Activated B cell treated with CpG ODN at 0.5 μM for 24 hours (primary cell): Measurements from ENCODE around the gene SERPINB2. TPM values are rescaled to one million over a fixed set of nuclear protein-coding genes. Genes with fewer than 3 reads are reported as not detected.
"Not testable (repeated sequence)": the region's sequence is repeated elsewhere in the genome, so short reads cannot be mapped to it uniquely, and the experiment has no call there.

Experiments used
- ATAC-seq: fragments of 200-7000 bp; cut with Tn5 transposase; one replicate; pipeline ENCODE4 v1.10.0; 2021; ENCODE audit warnings: low read depth, mild to moderate bottlenecking, moderate library complexity
- CTCF ChIA-PET: fragments of 350-600 bp; sonication (Branson Sonifier 250); formaldehyde crosslinking; loops from one replicate; lab custom pipeline; 2021; ENCODE audit warnings: antibody characterized with exemption; lab: Charles Lee
- POLR2A ChIA-PET: fragments of 350-600 bp; sonication (Branson Sonifier 250); formaldehyde crosslinking; loops from one replicate; lab custom pipeline; 2021; ENCODE audit warnings: antibody characterized with exemption; lab: Charles Lee
- DNase-seq: peaks from one replicate; pipeline ENCODE4 v3.0.0; 2022
- H3K27ac Mint-ChIP-seq: one replicate; pipeline ENCODE4 v1.8.0; 2020; ENCODE audit warnings: mixed read lengths
- H3K27me3 Mint-ChIP-seq: one replicate; pipeline ENCODE4 v1.8.0; 2021; ENCODE audit warnings: mixed read lengths
- H3K36me3 Mint-ChIP-seq: one replicate; pipeline ENCODE4 v1.8.0; 2021; ENCODE audit warnings: low read depth, mixed read lengths
- H3K4me1 Mint-ChIP-seq: one replicate; pipeline ENCODE4 v1.8.0; 2021; ENCODE audit warnings: mixed read lengths
- H3K4me3 Mint-ChIP-seq: one replicate; pipeline ENCODE4 v1.8.0; 2020; ENCODE audit warnings: mild to moderate bottlenecking, mixed read lengths
- H3K9me3 Mint-ChIP-seq: one replicate; pipeline ENCODE4 v1.8.0; 2020; ENCODE audit warnings: mixed read lengths
- CTCF ChIP-seq: fragments of 200-600 bp; IDR thresholded peaks from one replicate; pipeline ENCODE4 v1.8.0; 2022; ENCODE audit warnings: antibody characterized with exemption, mild to moderate bottlenecking
- intact Hi-C: fragments of 100-400 bp; cut with micrococcal nuclease; formaldehyde crosslinking; loops from one replicate; pipeline ENCODE4 v1.15.1; 2024
- total RNA-seq: library from RNA; stranded (reverse); gene quantifications from 2 replicates; pipeline ENCODE4 v1.2.3, GENCODE V29; 2022

SERPINB2 gene
- total RNA-seq, 1 donor from 2014 or later = 0.33 TPM

GRCh38 chr18:63940008-63940407 lies 52.5 kb downstream of the SERPINB2 start:
- no peaks in the 10 kb centered on the region for H3K36me3 Mint-ChIP-seq
- peaks cover 28% of the 10 kb centered on the region for H3K27me3 Mint-ChIP-seq

GRCh38 chr18:63940543-63941050 lies 53.1 kb downstream of the SERPINB2 start:
- CTCF ChIA-PET = interaction anchor here (1.2 kb wide), 1 partner anchor 10 kb away, joined by 3 read pairs; no protein-coding TSS in a partner anchor
- H3K9me3 Mint-ChIP-seq, H3K27ac Mint-ChIP-seq, H3K36me3 Mint-ChIP-seq, H3K4me1 Mint-ChIP-seq, POLR2A ChIA-PET, ATAC-seq, H3K4me3 Mint-ChIP-seq, DNase-seq, intact Hi-C loops: not testable (repeated sequence)
- H3K27me3 Mint-ChIP-seq = peaks cover 28% of the 10 kb centered on the region

More at GRCh38 chr18:63940008-63940407, 52.5 kb downstream of the SERPINB2 start:
- ATAC-seq = no peak
- ChIA-PET POLR2A (no interaction called here), CTCF (interaction anchor here (1.2 kb wide), 1 partner anchor 10 kb away, joined by 3 read pairs; no protein-coding TSS in a partner anchor)
- TF ChIP-seq CTCF = no peak
- intact Hi-C loops = no loop called here
- no peak for DNase-seq
- H3K4me3 Mint-ChIP-seq = no peak overlapping the region
- H3K4me1 Mint-ChIP-seq = peaks cover 3% of the 10 kb centered on the region
- H3K9me3 Mint-ChIP-seq = no peaks in the 10 kb centered on the region
- H3K27ac Mint-ChIP-seq = no peak overlapping the region

GRCh38 chr18:63947051-63947790 lies 59.7 kb downstream of the SERPINB2 start:
- no peak for TF ChIP-seq CTCF
- no peaks in the 10 kb centered on the region for H3K36me3 Mint-ChIP-seq
- peaks cover 31% of the 10 kb centered on the region for H3K27me3 Mint-ChIP-seq
- no peak overlapping the region for H3K27ac Mint-ChIP-seq
- CTCF ChIA-PET = interaction anchor here (1.7 kb wide), 1 partner anchor 11 kb away, joined by 3 read pairs; no protein-coding TSS in a partner anchor
- intact Hi-C loops = no loop called here
- no peak for DNase-seq
- POLR2A ChIA-PET = no interaction called here
- H3K4me1 Mint-ChIP-seq = peaks cover 19% of the 10 kb centered on the region
- H3K4me3 Mint-ChIP-seq = no peak overlapping the region
- peaks cover 5% of the 10 kb centered on the region for H3K9me3 Mint-ChIP-seq
- no peak for ATAC-seq

GRCh38 chr18:63949068-63949737 lies 61.7 kb downstream of the SERPINB2 start, which contains the start of gene HMSD:
Gene HMSD, plus strand, starts transcription at chr18:63949301. Its CDS starts 4,155 bp downstream, at chr18:63953456.
- intact Hi-C loops = loop anchor here (1.0 kb wide), 2 partner anchors 13 to 21 kb away; partner anchors contain the start of gene SERPINB8
- ATAC-seq (peak; percentile 98), DNase-seq (peak; percentile 46)
- no peak for TF ChIP-seq CTCF
- H3K27ac Mint-ChIP-seq = no peak within 1 kb of the TSS
- peaks cover 19% of the 10 kb centered on the region for H3K4me1 Mint-ChIP-seq
- H3K9me3 Mint-ChIP-seq = peaks cover 5% of the 10 kb centered on the region
- peaks cover 13% of the 10 kb centered on the region for H3K27me3 Mint-ChIP-seq
- ChIA-PET POLR2A (interaction anchor here (0.7 kb wide), 1 partner anchor 1318 kb away, joined by 3 read pairs; no protein-coding TSS in a partner anchor), CTCF (interaction anchor here (2.0 kb wide), 1 partner anchor 14 kb away, joined by 7 read pairs; no protein-coding TSS in a partner anchor)
- peak within 1 kb of the TSS; percentile 77 for H3K4me3 Mint-ChIP-seq
- H3K36me3 Mint-ChIP-seq = no peaks in the 10 kb centered on the region

GRCh38 chr18:63951302-63951705 lies 63.8 kb downstream of the SERPINB2 start:
- peaks cover 5% of the 10 kb centered on the region for H3K9me3 Mint-ChIP-seq
- no peak overlapping the region for H3K4me3 Mint-ChIP-seq
- ChIA-PET POLR2A (no interaction called here), CTCF (interaction anchor here (0.8 kb wide), 2 partner anchors 12 to 15 kb away, joined by 3 to 4 read pairs; no protein-coding TSS in a partner anchor)
- DNase-seq (no peak), ATAC-seq (no peak)
- no peak overlapping the region for H3K27ac Mint-ChIP-seq
- H3K27me3 Mint-ChIP-seq = peaks cover 9% of the 10 kb centered on the region
- H3K36me3 Mint-ChIP-seq = no peaks in the 10 kb centered on the region
- TF ChIP-seq CTCF = no peak
- intact Hi-C loops = no loop called here
- H3K4me1 Mint-ChIP-seq = peaks cover 19% of the 10 kb centered on the region

Other genes starting within 250 kb of the SERPINB2 start
- gene SERPINB4, start 243.4 kb upstream of the SERPINB2 start, total RNA-seq = not detected in 2 replicates
- not detected in 2 replicates for gene SERPINB3, start 225.8 kb upstream of the SERPINB2 start, total RNA-seq
- not detected in 2 replicates for gene SERPINB11, start 184.7 kb upstream of the SERPINB2 start, total RNA-seq
- gene SERPINB7, start 112.3 kb upstream of the SERPINB2 start, total RNA-seq = not detected in 2 replicates
- not detected in 2 replicates for gene SERPINB10, start 20.3 kb downstream of the SERPINB2 start, total RNA-seq
- 0.11 and 1.2 TPM in 2 replicates for gene HMSD, start 61.6 kb downstream of the SERPINB2 start, total RNA-seq
- gene SERPINB8, start 82.4 kb downstream of the SERPINB2 start, total RNA-seq = 20.9 and 29.5 TPM in 2 replicates